Tibial artery (tissue), 4 donors: ENCODE results near the gene KRTAP19-1.

Source experiments
- DNase-seq, 2 donors: peaks; one replicate each; pipeline ENCODE4 v3.0.0-alpha.2; 2019
- H3K27ac ChIP-seq, 2 donors: fragments of 200-600 bp; sonication (generic) in 1 of 2; 1 replicate in 1 of 2; 2 replicates in 1 of 2; pipeline ENCODE4 v1.5.1; 2018 to 2019; ENCODE audit warnings: mild to moderate bottlenecking in 1 of 2
- H3K27me3 ChIP-seq, 2 donors: fragments of 200-600 bp; sonication (generic) in 1 of 2; one replicate each; pipeline versions ENCODE4 v1.5.1 to v1.6.0; 2016 to 2019
- H3K36me3 ChIP-seq, 3 donors: fragments of 200-600 bp; sonication (generic) in 2 of 3; one replicate each; pipeline ENCODE4 v1.5.1; 2016 to 2019; ENCODE audit warnings: mild to moderate bottlenecking in 2 of 3
- H3K4me1 ChIP-seq, 4 donors: fragments of 200-600 bp; sonication (generic) in 2 of 4; 1 replicate in 3 of 4; 2 replicates in 1 of 4; pipeline ENCODE4 v1.5.1; 2016 to 2019
- H3K4me3 ChIP-seq, 2 donors: fragments of 200-600 bp; sonication (generic) in 1 of 2; 1 replicate in 1 of 2; 2 replicates in 1 of 2; pipeline ENCODE4 v1.5.1; 2018 to 2019; ENCODE audit warnings: mild to moderate bottlenecking in 2 of 2
- H3K9me3 ChIP-seq, 3 donors: fragments of 200-600 bp; sonication (generic) in 1 of 3; one replicate each; pipeline ENCODE4 v1.5.1; 2016 to 2019
- intact Hi-C: fragments of 100-400 bp; cut with DNase I; formaldehyde crosslinking; loops from one replicate; pipeline ENCODE4 v1.15.0; 2023; ENCODE audit warnings: low total_unique reads
- TF ChIP-seq, protein P1 (sequence below), 2 experiments: fragments of 200-600 bp in 1 of 2; fragments of 450-650 bp in 1 of 2; IDR thresholded peaks; one replicate each; pipeline ENCODE4 v1.5.1; 2017 to 2019; ENCODE audit warnings: antibody characterized with exemption in 2 of 2, mild to moderate bottlenecking in 1 of 2, moderate library complexity in 1 of 2

Gene KRTAP19-1

GRCh38 chr21:30491963-30492428, 11.8 kb upstream of the KRTAP19-1 start, which contains the start of gene KRTAP19-3:
Gene KRTAP19-3, minus strand, starts transcription at chr21:30492013. Its CDS starts 56 bp downstream, at chr21:30491957.
- Histone ChIP-seq H3K4me3 (no peak within 1 kb of the TSS), H3K4me1 (no peaks in the 10 kb centered on the region), H3K9me3 (no peaks in the 10 kb centered on the region), H3K27me3 (no peaks in the 10 kb centered on the region), H3K27ac (no peak within 1 kb of the TSS), H3K36me3 (no peaks in the 10 kb centered on the region)
- TF ChIP-seq, protein P1, sequence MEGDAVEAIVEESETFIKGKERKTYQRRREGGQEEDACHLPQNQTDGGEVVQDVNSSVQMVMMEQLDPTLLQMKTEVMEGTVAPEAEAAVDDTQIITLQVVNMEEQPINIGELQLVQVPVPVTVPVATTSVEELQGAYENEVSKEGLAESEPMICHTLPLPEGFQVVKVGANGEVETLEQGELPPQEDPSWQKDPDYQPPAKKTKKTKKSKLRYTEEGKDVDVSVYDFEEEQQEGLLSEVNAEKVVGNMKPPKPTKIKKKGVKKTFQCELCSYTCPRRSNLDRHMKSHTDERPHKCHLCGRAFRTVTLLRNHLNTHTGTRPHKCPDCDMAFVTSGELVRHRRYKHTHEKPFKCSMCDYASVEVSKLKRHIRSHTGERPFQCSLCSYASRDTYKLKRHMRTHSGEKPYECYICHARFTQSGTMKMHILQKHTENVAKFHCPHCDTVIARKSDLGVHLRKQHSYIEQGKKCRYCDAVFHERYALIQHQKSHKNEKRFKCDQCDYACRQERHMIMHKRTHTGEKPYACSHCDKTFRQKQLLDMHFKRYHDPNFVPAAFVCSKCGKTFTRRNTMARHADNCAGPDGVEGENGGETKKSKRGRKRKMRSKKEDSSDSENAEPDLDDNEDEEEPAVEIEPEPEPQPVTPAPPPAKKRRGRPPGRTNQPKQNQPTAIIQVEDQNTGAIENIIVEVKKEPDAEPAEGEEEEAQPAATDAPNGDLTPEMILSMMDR (IDR thresholded peaks at IDR 0.05), result no peak
- no peak for DNase-seq
- intact Hi-C loops, result no loop called here

DNA sequence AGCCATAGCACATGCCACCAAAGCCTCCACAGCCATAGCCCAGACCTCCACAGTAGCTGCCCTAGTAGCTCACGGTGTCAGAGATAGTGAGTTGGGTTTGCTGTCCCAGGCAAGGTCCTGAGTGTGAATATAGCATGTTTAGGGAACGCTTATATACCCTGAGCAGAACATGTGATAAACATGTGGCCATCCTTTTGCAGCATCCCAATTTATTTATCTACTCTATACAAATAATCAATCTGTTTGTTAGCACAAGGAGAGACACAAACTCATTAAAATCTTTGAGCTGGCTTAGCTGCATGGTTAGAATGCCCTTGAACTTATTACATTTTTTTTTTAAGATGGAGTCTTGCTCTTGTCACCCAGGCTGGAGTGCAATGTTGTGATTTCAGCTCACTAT, 7.2 kb upstream of the KRTAP19-1 start, which contains the start of gene KRTAP19-2:
KRTAP19-2 (minus strand) TSS at position 101 of the 400 bp plus-strand sequence; CDS start at position 13, 88 bp downstream.
- H3K27me3 ChIP-seq, result no peaks in the 10 kb centered on the region
- no peak within 1 kb of the TSS for H3K4me3 ChIP-seq
- no peak within 1 kb of the TSS for H3K27ac ChIP-seq
- H3K9me3 ChIP-seq, result peaks cover 0 to 7% (median 0%) of the 10 kb centered on the region in 3 donors
- intact Hi-C loops, result no loop called here
- no peak for DNase-seq
- no peaks in the 10 kb centered on the region for H3K4me1 ChIP-seq
- TF ChIP-seq, protein P1 (IDR thresholded peaks at IDR 0.05), result no peak
- H3K36me3 ChIP-seq, result no peaks in the 10 kb centered on the region

- peaks cover 0 to 7% (median 0%) of the 10 kb centered on the region in 3 donors for H3K9me3 ChIP-seq
- no peaks in the 10 kb centered on the region for H3K4me1 ChIP-seq
- no peaks in the 10 kb centered on the region for H3K27me3 ChIP-seq
- H3K4me3 ChIP-seq, result no peak overlapping the region
- no peak overlapping the region for H3K27ac ChIP-seq
- intact Hi-C loops, result no loop called here
- no peak for DNase-seq
- TF ChIP-seq, protein P1 (IDR thresholded peaks at IDR 0.05), result no peak
- no peaks in the 10 kb centered on the region for H3K36me3 ChIP-seq
Observed at GRCh38 chr21:30486180-30486579, 6.0 kb upstream of the KRTAP19-1 start.

- H3K9me3 ChIP-seq, result peaks cover 0 to 7% (median 0%) of the 10 kb centered on the region in 3 donors
- H3K4me1 ChIP-seq, result no peaks in the 10 kb centered on the region
- TF ChIP-seq, protein P1 (IDR thresholded peaks at IDR 0.05), result no peak
- intact Hi-C loops, result no loop called here
- H3K36me3 ChIP-seq, result no peaks in the 10 kb centered on the region
- no peaks in the 10 kb centered on the region for H3K27me3 ChIP-seq
- no peak overlapping the region for H3K4me3 ChIP-seq
- DNase-seq, result no peak
- no peak overlapping the region for H3K27ac ChIP-seq
Observed at GRCh38 chr21:30482130-30482529, 2.0 kb upstream of the KRTAP19-1 start.

GRCh38 chr21:30479259-30479658, 908 bp downstream of the KRTAP19-1 start:
- no peak for DNase-seq
- Histone ChIP-seq H3K27ac (no peak overlapping the region), H3K9me3 (no peaks in the 10 kb centered on the region), H3K4me1 (no peaks in the 10 kb centered on the region), H3K36me3 (no peaks in the 10 kb centered on the region), H3K4me3 (no peak overlapping the region), H3K27me3 (no peaks in the 10 kb centered on the region)
- intact Hi-C loops, result no loop called here
- TF ChIP-seq, protein P1 (IDR thresholded peaks at IDR 0.05), result no peak

DNA sequence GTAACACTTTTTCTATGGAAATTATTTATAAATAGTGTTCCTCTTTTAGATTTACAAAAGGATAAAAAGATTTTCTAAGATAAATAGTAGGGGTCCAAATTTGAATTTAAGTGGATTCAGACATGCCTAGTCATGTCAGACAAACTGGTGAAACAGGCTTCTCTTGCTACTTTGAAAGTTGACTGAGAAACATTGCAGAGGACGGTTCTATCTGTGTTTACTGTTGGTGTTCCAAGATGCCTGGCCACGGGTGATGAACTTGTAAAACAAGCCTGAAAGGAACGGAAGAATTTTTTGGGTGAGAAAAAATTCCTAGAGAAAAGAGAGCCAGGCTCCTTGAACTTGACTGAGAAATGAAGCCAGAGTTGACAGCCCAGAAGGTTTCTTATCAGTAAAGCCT, 2.2 kb downstream of the KRTAP19-1 start:
- Histone ChIP-seq H3K36me3 (no peaks in the 10 kb centered on the region), H3K9me3 (no peaks in the 10 kb centered on the region), H3K27ac (no peak overlapping the region), H3K27me3 (no peaks in the 10 kb centered on the region), H3K4me1 (no peaks in the 10 kb centered on the region), H3K4me3 (no peak overlapping the region)
- intact Hi-C loops, result no loop called here
- DNase-seq, result no peak
- TF ChIP-seq, protein P1 (IDR thresholded peaks at IDR 0.05), result no peak
